Measurements from ENCODE around the gene NUDT3.

The NUDT3 gene

DNA sequence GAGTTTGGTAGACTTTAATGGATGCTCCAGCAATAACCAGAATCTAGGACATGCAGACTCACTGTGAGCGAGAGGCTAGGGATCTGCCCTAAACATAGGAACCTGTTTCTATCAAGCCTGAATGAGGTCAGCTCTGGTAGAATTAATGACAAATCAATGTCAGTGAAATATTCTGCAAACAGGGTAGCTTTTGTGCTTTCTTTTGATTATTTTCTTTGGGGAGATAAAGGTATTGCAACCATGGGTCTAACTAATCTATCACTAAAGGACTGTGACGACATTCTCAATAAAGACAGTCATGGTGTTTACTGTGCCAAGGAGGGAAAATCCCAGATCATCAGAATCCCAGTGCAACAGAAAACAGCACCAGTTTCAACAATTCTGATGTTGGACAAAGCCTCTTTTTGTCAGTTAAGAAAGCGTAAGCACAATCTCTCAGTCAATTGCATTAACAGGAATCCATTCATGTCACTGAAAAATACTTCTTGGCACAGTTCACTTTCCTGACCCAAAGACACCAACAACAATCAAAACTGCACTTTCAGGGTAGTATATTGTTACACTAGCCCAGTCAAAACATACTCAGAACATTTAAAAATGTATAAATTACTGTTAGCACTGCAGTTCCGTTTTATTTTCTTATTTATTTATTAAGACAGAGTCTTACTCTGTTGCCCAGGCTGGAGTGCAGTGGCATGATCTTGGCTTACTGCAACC is 106.9 kb downstream of the NUDT3 start:
- H3K4me3 ChIP-seq (ENCODE audit: low read depth, low read length) = no peak overlapping the region
- TF ChIP-seq, protein P1, sequence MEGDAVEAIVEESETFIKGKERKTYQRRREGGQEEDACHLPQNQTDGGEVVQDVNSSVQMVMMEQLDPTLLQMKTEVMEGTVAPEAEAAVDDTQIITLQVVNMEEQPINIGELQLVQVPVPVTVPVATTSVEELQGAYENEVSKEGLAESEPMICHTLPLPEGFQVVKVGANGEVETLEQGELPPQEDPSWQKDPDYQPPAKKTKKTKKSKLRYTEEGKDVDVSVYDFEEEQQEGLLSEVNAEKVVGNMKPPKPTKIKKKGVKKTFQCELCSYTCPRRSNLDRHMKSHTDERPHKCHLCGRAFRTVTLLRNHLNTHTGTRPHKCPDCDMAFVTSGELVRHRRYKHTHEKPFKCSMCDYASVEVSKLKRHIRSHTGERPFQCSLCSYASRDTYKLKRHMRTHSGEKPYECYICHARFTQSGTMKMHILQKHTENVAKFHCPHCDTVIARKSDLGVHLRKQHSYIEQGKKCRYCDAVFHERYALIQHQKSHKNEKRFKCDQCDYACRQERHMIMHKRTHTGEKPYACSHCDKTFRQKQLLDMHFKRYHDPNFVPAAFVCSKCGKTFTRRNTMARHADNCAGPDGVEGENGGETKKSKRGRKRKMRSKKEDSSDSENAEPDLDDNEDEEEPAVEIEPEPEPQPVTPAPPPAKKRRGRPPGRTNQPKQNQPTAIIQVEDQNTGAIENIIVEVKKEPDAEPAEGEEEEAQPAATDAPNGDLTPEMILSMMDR (IDR thresholded peaks at IDR 0.05; ENCODE audit: borderline replicate concordance, insufficient read depth, low read depth, low read length) = no peak

DNA sequence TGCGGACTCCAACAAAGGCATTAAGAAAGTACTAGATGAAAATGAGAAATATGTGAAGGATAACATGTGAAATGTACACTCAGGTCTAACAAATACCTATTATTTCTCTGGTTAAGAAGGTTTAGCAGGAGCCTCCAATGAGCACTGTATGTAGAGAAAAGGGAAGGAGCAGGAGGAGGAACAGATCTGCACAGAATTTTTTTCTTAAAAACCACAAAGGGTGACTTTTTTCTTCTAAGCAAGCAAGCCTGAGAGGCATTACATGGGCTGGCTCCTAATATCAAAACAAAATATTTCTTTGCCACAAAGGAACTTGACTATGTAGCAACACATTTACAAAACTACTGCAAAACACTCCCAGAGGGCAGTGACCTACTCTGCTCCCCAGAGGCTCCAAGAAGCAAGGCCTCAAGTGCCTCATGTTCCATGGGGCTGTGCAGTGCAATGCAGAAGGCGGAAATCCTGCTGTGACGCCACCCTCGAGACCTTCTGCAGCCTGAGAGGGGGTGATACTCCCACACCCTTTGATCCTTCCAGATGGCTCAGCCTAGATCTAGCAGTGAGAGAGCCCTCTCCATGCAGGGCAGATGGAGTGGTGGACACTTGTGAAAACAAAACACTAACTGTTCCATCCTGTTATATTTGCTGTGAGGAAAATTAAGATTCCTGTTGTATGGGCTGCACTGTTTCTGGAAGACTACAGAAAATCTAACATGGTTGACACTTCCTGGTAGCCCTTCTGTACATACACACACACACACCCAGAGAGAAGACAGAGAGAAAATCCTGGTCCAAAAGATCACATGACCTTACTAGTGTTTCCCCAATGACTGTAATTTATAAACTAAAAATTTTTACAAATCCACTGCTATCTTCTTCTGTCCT is 107.7 kb downstream of the NUDT3 start:
- H3K4me3 ChIP-seq (ENCODE audit: low read depth, low read length) = no peak overlapping the region
- TF ChIP-seq, protein P1 (IDR thresholded peaks at IDR 0.05; ENCODE audit: borderline replicate concordance, insufficient read depth, low read depth, low read length) = no peak

- no peak overlapping the region for H3K4me3 ChIP-seq (ENCODE audit: low read depth, low read length)
- TF ChIP-seq, protein P1 (IDR thresholded peaks at IDR 0.05; ENCODE audit: borderline replicate concordance, insufficient read depth, low read depth, low read length) = no peak
Measured at GRCh38 chr6:34281702-34282334, 110.7 kb downstream of the NUDT3 start.

DNA sequence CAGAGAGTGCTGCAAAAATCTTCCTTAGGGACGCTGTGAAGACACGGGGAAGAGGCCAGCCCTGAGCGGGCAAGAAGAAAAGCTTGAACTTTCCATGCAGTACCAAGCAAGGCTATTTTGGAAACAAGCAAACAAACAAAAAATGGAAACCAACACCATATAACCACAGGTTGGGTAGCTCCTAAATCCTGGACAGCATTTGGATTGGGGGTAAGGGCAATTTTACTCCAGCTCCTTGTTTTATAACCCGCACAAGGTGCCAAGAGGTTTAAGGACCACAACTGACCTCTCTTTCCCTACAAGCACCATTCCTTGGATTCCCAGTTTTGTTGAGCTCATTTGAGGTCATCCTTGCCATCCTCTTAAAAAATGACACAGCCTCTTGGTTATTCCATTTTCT is 112.3 kb downstream of the NUDT3 start:
- TF ChIP-seq, protein P1 (IDR thresholded peaks at IDR 0.05; ENCODE audit: borderline replicate concordance, insufficient read depth, low read depth, low read length) = no peak
- no peak overlapping the region for H3K4me3 ChIP-seq (ENCODE audit: low read depth, low read length)

GRCh38 chr6:34278833-34279232 is 113.6 kb downstream of the NUDT3 start:
- TF ChIP-seq, protein P1 (IDR thresholded peaks at IDR 0.05; ENCODE audit: borderline replicate concordance, insufficient read depth, low read depth, low read length) = no peak

GRCh38 chr6:34277763-34278112 is 114.7 kb downstream of the NUDT3 start:
- H3K4me3 ChIP-seq (ENCODE audit: low read depth, low read length) = no peak overlapping the region
- TF ChIP-seq, protein P1 (IDR thresholded peaks at IDR 0.05; ENCODE audit: borderline replicate concordance, insufficient read depth, low read depth, low read length) = no peak

More at GRCh38 chr6:34278833-34279232, 113.6 kb downstream of the NUDT3 start:
- H3K4me3 ChIP-seq (ENCODE audit: low read depth, low read length) = no peak overlapping the region

Measured in GM12875 (cell line).